GM18858 (cell line): ENCODE results near the gene BEND6.

ENCODE experiments used
- ATAC-seq: cut with Tn5 transposase; IDR thresholded peaks from one replicate; pipeline ENCODE4 v1.9.1; 2021; ENCODE audit not compliant: unreplicated experiment

The BEND6 gene

GRCh38 chr6:56954403-56955170 lies at the start of gene BEND6:
Gene BEND6 (plus strand): TSS chr6:56955107. CDS start chr6:56981811, 26,704 bp downstream.
- peak; percentile 27 for ATAC-seq

GRCh38 chr6:56905378-56905777 lies 49.5 kb upstream of the BEND6 start:
- ATAC-seq, result no peak

GRCh38 chr6:56906752-56907151 lies 48.2 kb upstream of the BEND6 start:
- ATAC-seq, result no peak

- ATAC-seq, result no peak
Observed at GRCh38 chr6:56909115-56909907, 45.6 kb upstream of the BEND6 start.

GRCh38 chr6:56911847-56912246 lies 43.1 kb upstream of the BEND6 start:
- no peak for ATAC-seq

- ATAC-seq, result no peak
Observed at GRCh38 chr6:56913285-56914074, 41.4 kb upstream of the BEND6 start.

GRCh38 chr6:56914798-56915658 lies 39.9 kb upstream of the BEND6 start:
- ATAC-seq, result no peak

- no peak for ATAC-seq
Observed at GRCh38 chr6:56915832-56916231, 39.1 kb upstream of the BEND6 start.

- no peak for ATAC-seq
Observed at GRCh38 chr6:56916849-56917551, 37.9 kb upstream of the BEND6 start.

GRCh38 chr6:56922645-56923044 lies 32.3 kb upstream of the BEND6 start:
- no peak for ATAC-seq

- ATAC-seq, result no peak
Observed at GRCh38 chr6:56923565-56923964, 31.3 kb upstream of the BEND6 start.

- no peak for ATAC-seq
Observed at GRCh38 chr6:56927538-56928453, 27.1 kb upstream of the BEND6 start.

- ATAC-seq, result no peak
Observed at GRCh38 chr6:56930846-56931245, 24.1 kb upstream of the BEND6 start.

- ATAC-seq, result no peak
Observed at GRCh38 chr6:56932910-56933477, 21.9 kb upstream of the BEND6 start.

- ATAC-seq, result peak; percentile 46
Observed at GRCh38 chr6:56933650-56934049, 21.3 kb upstream of the BEND6 start.

GRCh38 chr6:56934876-56935275 lies 20.0 kb upstream of the BEND6 start:
- ATAC-seq, result no peak

- ATAC-seq, result no peak
Observed at GRCh38 chr6:56936466-56936865, 18.4 kb upstream of the BEND6 start.

GRCh38 chr6:56938649-56939191 lies 16.2 kb upstream of the BEND6 start:
- no peak for ATAC-seq
